Endothelial cell (in vitro differentiated cells): Measurements from ENCODE around the gene C19orf33. TPM values are rescaled to one million over a fixed set of nuclear protein-coding genes. Genes with fewer than 3 reads are reported as not detected.
"Not testable (repeated sequence)": the region's sequence is repeated elsewhere in the genome, so short reads cannot be mapped to it uniquely, and the experiment has no call there.

ENCODE experiments used
- DNase-seq: peaks from one replicate; pipeline ENCODE4 v3.0.0; 2021; ENCODE audit warnings: low spot score
- H3K27ac Mint-ChIP-seq: one replicate; pipeline ENCODE4 v1.8.0; 2021; ENCODE audit warnings: mixed read lengths, inconsistent platforms; ENCODE audit not compliant: unreplicated experiment
- H3K27me3 Mint-ChIP-seq: one replicate; pipeline ENCODE4 v1.8.0; 2021; ENCODE audit warnings: mild to moderate bottlenecking, moderate library complexity, mixed read lengths, inconsistent platforms; ENCODE audit not compliant: unreplicated experiment
- H3K36me3 Mint-ChIP-seq: one replicate; pipeline ENCODE4 v1.8.0; 2021; ENCODE audit warnings: mild to moderate bottlenecking, low read depth, mixed read lengths, inconsistent platforms; ENCODE audit not compliant: unreplicated experiment
- H3K4me1 Mint-ChIP-seq: one replicate; pipeline ENCODE4 v1.8.0; 2021; ENCODE audit warnings: mild to moderate bottlenecking, mixed read lengths, inconsistent platforms; ENCODE audit not compliant: unreplicated experiment
- H3K4me3 Mint-ChIP-seq: one replicate; pipeline ENCODE4 v1.8.0; 2021; ENCODE audit warnings: mild to moderate bottlenecking, mixed read lengths, inconsistent platforms; ENCODE audit not compliant: unreplicated experiment
- H3K9me3 Mint-ChIP-seq: one replicate; pipeline ENCODE4 v1.8.0; 2021; ENCODE audit warnings: mixed read lengths, inconsistent platforms; ENCODE audit not compliant: unreplicated experiment
- total RNA-seq: library from RNA; stranded (reverse); fragmentation: NEBNext Ultra II Directional; extraction: Animal tissue kit (Norgen Biotek cat#: 25700); gene quantifications from one replicate; pipeline ENCODE4 v1.2.1, GENCODE V29; 2021; ENCODE audit not compliant: unreplicated experiment
- TF ChIP-seq, protein P1 (sequence below): fragments of 200-600 bp; sonication (generic); IDR thresholded peaks from one replicate; pipeline ENCODE4 v1.5.0; 2021; ENCODE audit warnings: antibody characterized with exemption; ENCODE audit not compliant: unreplicated experiment

Gene C19orf33
- total RNA-seq, 1 donor from 2014 or later: 2.7 TPM

DNA sequence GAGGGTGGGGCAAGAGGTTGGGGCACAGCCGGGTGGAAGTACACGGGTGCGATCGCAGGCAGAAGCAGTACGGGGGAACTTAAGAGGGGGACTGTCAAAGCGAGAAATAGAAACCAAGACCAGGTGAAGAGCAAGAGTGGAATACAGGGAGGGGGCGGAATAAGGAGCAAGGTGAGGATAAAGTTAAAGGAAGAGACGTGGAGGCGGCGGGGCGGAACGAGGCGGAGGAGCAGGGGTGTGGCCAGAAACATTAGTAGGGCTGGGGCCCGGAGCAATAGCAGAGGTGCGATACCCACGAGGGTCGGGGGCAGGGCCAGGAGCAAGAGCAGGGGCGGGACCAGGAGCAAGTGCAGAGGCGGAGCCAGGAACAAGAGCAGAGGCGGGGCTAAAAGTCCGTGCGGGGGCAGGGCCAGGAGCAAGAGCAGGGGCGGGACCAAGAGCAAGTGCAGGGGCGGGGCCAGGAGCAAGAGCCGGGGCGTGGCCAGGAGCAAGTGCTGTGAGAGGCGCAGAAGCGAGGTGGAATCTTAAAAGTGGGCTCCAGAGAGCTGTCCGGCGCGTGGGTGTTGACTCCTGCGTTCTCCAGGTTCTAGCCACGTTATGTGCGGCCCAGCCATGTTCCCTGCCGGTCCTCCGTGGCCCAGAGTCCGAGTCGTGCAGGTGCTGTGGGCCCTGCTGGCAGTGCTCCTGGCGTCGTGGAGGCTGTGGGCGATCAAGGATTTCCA lies 32.7 kb downstream of the C19orf33 start:
- TF ChIP-seq, protein P1, sequence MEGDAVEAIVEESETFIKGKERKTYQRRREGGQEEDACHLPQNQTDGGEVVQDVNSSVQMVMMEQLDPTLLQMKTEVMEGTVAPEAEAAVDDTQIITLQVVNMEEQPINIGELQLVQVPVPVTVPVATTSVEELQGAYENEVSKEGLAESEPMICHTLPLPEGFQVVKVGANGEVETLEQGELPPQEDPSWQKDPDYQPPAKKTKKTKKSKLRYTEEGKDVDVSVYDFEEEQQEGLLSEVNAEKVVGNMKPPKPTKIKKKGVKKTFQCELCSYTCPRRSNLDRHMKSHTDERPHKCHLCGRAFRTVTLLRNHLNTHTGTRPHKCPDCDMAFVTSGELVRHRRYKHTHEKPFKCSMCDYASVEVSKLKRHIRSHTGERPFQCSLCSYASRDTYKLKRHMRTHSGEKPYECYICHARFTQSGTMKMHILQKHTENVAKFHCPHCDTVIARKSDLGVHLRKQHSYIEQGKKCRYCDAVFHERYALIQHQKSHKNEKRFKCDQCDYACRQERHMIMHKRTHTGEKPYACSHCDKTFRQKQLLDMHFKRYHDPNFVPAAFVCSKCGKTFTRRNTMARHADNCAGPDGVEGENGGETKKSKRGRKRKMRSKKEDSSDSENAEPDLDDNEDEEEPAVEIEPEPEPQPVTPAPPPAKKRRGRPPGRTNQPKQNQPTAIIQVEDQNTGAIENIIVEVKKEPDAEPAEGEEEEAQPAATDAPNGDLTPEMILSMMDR: no peak
- peaks cover 7% of the 10 kb centered on the region for H3K4me1 Mint-ChIP-seq
- H3K4me3 Mint-ChIP-seq: peak overlapping the region; percentile 95
- DNase-seq: peak; percentile 94
- H3K27me3 Mint-ChIP-seq: peaks cover 2% of the 10 kb centered on the region
- no peaks in the 10 kb centered on the region for H3K9me3 Mint-ChIP-seq
- no peaks in the 10 kb centered on the region for H3K36me3 Mint-ChIP-seq
- H3K27ac Mint-ChIP-seq: no peak overlapping the region

DNA sequence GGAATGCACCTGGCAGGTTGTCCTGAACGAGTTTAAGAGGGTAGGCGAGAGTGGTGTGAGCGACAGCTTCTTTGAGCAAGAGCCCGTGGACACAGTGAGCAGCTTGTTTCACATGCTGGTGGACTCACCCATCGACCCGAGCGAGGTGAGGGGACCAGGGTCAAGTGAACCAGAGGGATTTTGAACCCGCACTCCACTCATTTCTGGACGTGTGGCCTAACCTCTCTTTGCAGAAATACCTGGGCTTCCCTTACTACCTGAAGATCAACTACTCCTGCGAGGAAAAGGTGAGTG lies 33.3 kb downstream of the C19orf33 start:
- TF ChIP-seq, protein P1: no peak
- Mint-ChIP-seq H3K4me1 (peaks cover 7% of the 10 kb centered on the region), H3K27me3 (peaks cover 2% of the 10 kb centered on the region), H3K9me3 (no peaks in the 10 kb centered on the region), H3K4me3 (peak overlapping the region; percentile 95), H3K27ac (no peak overlapping the region), H3K36me3 (no peaks in the 10 kb centered on the region)
- DNase-seq: no peak

GRCh38 chr19:38339011-38339410 lies 35.0 kb downstream of the C19orf33 start:
- H3K27ac Mint-ChIP-seq: not testable (repeated sequence)

DNA sequence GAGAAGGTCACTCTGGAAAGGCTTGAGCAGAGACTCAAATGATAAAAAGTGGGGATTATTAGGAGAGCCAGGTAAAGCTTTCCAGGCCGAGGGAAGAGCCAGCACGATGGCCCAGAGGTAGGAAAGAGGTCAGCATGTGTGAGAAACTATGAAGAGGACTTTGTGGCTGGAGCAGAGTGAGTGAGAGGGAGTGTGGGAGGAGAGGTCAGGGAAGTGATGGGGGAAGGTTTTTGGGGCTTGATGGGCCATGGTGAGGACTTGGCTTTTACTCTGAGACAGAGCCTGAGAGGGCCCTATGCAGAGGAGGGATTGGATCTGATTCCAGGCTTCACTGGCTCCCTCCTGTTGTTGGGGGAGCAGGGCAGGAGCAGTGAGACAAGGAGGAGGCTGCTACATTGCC lies 36.9 kb downstream of the C19orf33 start:
- Mint-ChIP-seq H3K27me3 (peaks cover 4% of the 10 kb centered on the region), H3K36me3 (peaks cover 2% of the 10 kb centered on the region), H3K4me3 (no peak overlapping the region), H3K9me3 (no peaks in the 10 kb centered on the region), H3K4me1 (peaks cover 7% of the 10 kb centered on the region), H3K27ac (no peak overlapping the region)
- TF ChIP-seq, protein P1: no peak
- no peak for DNase-seq

More at GRCh38 chr19:38339011-38339410, 35.0 kb downstream of the C19orf33 start:
- not testable (repeated sequence) for H3K27me3 Mint-ChIP-seq, DNase-seq, H3K36me3 Mint-ChIP-seq, H3K4me1 Mint-ChIP-seq, H3K9me3 Mint-ChIP-seq, H3K4me3 Mint-ChIP-seq

GRCh38 chr19:38346837-38347236 lies 42.8 kb downstream of the C19orf33 start:
- Mint-ChIP-seq H3K27me3 (peaks cover 6% of the 10 kb centered on the region), H3K36me3 (peaks cover 5% of the 10 kb centered on the region), H3K4me1 (no peaks in the 10 kb centered on the region), H3K9me3 (no peaks in the 10 kb centered on the region), H3K4me3 (no peak overlapping the region), H3K27ac (no peak overlapping the region)
- no peak for DNase-seq
- TF ChIP-seq, protein P1: no peak
